ENCODE data around the gene TSPYL2.

Gene TSPYL2

GRCh38 chrX:53081925-53082772 is at the start of gene TSPYL2:
Gene TSPYL2 (plus strand): TSS chrX:53082367. CDS start chrX:53082499, 132 bp downstream.
- DNase-seq (ENCODE audit: low read depth in 2 of 2), result peak; percentile 80 to 90

- no peak for DNase-seq (ENCODE audit: low read depth in 2 of 2)
Observed at GRCh38 chrX:53036149-53036548, 46.0 kb upstream of the TSPYL2 start.

- DNase-seq (ENCODE audit: low read depth in 2 of 2), result no peak
Observed at GRCh38 chrX:53039236-53039635, 42.9 kb upstream of the TSPYL2 start.

GRCh38 chrX:53044995-53045394 is 37.2 kb upstream of the TSPYL2 start:
- DNase-seq (ENCODE audit: low read depth in 2 of 2), result no peak

DNA sequence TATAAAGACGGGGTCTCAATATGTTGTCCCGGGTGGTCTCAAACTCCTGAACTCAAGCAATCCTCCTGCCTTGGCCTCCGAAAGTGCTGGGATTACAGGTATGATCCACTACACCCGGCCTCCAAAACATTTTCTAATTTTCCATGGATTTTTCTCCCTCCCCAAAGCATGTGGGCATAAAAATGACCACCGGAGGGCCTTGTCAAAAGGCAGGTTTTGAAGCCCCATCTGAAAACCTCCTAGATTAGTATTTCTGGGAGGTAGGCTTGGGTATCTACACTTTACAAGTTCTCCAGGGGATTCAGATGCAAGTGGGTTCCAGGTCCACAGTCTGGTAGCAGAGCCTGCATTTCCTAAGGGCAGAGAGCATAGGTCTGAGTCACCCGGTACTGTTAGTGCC is 34.9 kb upstream of the TSPYL2 start:
- no peak for DNase-seq (ENCODE audit: low read depth in 2 of 2)

DNA sequence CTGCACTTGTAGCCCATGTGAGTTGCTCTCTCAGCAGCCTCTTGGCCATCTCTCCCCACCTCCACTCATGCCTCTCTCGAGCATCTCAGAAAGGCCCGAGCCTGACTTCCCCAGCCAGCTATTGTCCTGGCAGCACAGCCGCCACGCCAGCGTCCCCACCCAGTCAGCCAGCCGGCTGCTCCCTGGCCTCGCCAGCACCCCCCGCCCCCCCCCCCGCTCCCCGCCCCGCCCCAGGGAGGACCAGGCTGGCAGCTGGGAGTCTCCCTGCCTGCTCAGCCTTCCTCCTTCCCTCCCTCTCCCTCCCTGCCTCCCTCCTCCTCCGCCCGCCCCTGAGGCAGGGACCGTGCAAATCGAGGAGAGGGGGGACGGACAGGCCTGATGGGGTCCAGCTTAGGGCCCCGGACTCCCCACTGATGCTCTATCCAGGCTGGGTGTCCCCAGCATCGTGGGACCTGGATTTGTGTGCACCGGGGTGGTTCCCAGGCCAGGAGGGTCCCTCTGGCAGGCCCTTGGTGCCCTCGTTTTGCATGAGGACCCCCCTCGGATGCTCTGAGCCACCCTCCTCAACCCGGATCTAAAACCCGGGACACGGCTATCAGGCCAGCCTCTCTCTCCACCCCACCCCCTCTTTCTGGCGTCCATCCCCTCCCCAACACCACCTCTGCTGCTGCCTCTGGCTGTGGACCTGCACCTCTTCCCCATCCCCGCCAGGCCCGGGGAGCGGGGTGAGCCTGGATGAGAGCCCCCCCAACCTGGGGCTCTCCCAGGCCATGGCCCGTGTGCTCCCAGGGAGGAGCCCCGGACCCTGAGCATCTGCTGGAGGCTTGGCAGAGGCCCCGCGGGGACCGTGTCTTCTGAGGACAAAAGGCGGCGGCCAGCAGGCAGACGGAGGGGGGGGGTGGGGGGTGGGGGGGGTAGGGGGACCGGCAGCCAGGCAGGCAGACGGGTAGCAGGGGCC is 33.7 kb upstream of the TSPYL2 start, which contains the start of gene GPR173:
GPR173 (plus strand) TSS at position 621 of the 958 bp plus-strand sequence. CDS start 27,833 bp downstream, outside the sequence.
- DNase-seq (ENCODE audit: low read depth in 2 of 2), result no peak

DNA sequence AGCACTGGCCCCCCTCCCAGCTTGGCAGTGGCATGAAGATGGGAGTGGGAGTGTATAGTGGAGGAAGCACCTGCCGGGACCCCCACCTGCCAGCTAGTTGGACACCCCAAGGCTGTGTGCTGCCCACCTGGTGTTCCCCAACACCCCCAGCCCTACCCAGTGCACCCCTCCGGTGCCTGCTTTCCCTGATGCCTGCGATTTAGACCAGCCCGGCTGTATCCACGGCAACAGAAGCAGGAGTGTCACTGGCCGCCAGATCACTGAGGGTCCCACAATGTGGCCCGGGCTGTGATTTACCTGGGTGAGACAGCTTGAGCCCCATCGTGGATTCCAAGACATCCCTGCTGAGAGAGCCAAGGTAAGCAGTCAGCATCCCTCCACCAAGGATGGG is 33.0 kb upstream of the TSPYL2 start:
- no peak for DNase-seq (ENCODE audit: low read depth in 2 of 2)

- no peak for DNase-seq (ENCODE audit: low read depth in 2 of 2)
Observed at GRCh38 chrX:53050841-53051240, 31.3 kb upstream of the TSPYL2 start.

DNA sequence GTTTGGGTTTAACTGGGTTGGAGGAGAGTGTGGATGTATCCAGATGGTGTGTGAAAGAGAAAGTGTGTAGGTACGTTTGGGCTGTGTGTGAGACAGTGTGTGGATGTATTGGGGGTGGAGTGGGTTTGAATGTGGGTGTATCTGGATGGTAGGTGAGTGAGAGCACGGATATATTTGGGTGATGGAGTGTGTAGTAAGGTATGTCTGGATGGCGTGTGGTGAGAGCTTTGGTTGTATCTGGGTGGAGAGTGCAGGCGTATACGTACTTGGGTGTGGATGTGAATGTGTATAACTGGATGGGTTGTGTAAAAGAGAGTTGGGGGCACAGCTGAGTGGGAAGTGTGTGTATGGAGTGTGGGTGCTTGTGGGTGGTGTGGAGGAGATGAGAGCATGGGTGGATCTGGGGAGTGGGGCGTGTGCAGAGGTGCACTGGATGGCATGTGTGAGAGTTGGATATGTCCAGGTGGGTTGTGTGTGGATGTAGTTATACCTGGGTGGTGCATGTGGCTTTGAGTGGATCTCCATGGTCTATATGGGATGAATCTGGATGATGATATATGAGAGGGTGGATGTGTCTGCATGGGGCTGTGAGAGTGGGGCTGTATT is 26.8 kb upstream of the TSPYL2 start:
- no peak for DNase-seq (ENCODE audit: low read depth in 2 of 2)

DNA sequence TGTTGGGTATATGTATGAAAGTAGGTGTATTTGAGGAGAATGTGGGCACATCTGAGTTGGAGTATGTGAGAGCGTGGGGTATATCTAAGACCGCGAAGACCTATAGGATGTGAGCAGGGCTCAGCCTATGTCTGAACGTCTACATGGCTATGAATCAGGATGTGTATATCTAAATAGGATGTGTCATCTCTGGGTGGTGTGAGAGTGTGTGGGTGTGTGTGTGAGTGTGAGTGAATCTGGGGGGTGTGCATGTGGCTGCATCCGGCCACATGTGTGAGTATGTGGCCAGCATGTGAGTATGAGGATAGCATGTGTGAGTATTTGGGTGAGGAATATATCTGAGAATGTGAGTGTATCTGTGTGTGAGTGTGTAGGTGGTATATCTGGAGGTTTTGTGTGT is 25.9 kb upstream of the TSPYL2 start:
- DNase-seq (ENCODE audit: low read depth in 2 of 2), result no peak

GRCh38 chrX:53065104-53065503 is 17.1 kb upstream of the TSPYL2 start:
- no peak for DNase-seq (ENCODE audit: low read depth in 2 of 2)

- DNase-seq (ENCODE audit: low read depth in 2 of 2), result no peak
Observed at GRCh38 chrX:53071064-53071463, 11.1 kb upstream of the TSPYL2 start.

GRCh38 chrX:53071604-53072417 is 10.4 kb upstream of the TSPYL2 start:
- DNase-seq (ENCODE audit: low read depth in 2 of 2), result peak in 1 of 2 donors; percentile 40

DNA sequence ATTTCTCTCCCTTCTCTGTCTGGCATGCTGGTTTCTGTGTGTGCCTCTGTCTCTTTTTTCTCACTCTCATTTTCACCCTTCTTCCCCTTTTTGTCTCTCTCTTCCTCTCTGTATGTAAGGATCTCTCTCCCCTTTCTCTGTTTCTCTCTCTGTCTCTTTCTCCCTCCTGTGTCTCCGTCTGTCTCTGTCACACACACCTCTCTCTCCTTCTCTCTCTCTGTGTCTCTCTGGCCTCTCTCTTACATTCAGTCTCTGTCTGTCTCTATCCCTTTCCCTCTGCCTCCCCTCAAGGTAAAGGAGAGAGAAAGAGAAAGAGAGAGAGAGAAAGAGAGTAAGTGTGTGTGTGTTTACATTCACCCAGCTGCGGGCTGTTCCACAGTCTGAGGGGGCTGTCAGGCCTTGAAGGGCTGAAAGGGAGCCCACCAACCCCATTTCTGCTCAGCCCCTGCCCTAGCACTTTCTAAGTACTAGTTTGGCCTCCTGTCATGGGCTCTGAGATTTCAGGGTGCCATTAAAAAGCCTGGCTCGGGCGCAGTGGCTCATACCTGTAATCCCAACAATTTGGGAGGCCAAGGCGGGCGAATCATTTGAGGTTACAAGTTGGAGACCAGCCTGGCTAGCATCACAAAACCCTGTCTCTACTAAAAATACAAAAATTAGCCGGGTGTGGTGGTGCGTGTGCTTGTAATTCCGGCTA is 9.6 kb upstream of the TSPYL2 start:
- DNase-seq (ENCODE audit: low read depth in 2 of 2), result no peak

GRCh38 chrX:53073115-53073586 is 9.0 kb upstream of the TSPYL2 start:
- DNase-seq (ENCODE audit: low read depth in 2 of 2), result no peak

DNA sequence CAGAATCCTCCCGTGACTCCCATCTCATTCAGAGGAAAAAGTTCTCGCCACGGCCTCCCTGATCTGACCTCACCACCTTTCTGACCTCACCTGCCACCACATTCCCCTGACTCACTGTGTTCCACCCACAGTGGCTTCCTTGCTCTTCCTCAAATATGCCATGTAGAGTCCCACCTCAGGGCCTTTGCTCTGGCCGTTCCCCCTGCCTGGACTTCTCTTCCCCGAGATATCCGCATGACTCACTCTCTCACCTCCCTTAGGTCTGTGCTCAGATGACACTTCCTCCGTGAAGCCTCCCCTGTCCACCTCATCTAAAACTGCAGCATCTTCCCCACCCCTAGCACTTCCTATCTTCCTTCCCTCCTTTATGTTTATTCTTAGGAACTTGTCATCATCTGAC is 7.2 kb upstream of the TSPYL2 start:
- DNase-seq (ENCODE audit: low read depth in 2 of 2), result no peak

DNA sequence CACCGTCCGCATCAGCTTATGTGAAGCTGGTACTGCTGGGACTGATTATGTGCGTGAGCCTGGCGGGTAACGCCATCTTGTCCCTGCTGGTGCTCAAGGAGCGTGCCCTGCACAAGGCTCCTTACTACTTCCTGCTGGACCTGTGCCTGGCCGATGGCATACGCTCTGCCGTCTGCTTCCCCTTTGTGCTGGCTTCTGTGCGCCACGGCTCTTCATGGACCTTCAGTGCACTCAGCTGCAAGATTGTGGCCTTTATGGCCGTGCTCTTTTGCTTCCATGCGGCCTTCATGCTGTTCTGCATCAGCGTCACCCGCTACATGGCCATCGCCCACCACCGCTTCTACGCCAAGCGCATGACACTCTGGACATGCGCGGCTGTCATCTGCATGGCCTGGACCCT is 5.5 kb upstream of the TSPYL2 start:
- DNase-seq (ENCODE audit: low read depth in 2 of 2), result no peak

DNA sequence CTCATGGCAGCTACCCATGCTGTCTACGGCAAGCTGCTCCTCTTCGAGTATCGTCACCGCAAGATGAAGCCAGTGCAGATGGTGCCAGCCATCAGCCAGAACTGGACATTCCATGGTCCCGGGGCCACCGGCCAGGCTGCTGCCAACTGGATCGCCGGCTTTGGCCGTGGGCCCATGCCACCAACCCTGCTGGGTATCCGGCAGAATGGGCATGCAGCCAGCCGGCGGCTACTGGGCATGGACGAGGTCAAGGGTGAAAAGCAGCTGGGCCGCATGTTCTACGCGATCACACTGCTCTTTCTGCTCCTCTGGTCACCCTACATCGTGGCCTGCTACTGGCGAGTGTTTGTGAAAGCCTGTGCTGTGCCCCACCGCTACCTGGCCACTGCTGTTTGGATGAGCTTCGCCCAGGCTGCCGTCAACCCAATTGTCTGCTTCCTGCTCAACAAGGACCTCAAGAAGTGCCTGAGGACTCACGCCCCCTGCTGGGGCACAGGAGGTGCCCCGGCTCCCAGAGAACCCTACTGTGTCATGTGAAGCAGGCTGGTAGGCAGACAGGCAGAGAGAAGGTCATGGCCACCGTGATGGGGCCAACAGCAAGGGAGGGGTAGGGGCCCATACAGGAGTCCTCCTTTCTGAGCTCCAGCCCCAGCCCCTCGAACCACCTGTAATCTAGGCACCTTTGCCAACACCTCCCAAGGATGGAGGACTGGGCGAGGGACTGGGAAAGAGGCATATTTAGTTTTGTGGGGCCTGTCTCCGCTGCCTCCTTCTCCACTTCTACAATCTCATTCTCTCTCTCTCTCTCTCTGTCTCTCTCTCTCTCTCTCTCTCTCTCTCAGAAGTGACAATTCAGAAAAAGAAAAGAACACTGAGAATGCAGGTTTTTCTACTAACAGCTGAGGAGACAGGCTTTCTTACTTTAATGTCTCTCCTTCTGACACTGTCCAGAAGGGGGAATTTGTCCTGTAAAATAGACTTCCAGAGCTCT is 4.7 kb upstream of the TSPYL2 start:
- DNase-seq (ENCODE audit: low read depth in 2 of 2), result no peak

DNA sequence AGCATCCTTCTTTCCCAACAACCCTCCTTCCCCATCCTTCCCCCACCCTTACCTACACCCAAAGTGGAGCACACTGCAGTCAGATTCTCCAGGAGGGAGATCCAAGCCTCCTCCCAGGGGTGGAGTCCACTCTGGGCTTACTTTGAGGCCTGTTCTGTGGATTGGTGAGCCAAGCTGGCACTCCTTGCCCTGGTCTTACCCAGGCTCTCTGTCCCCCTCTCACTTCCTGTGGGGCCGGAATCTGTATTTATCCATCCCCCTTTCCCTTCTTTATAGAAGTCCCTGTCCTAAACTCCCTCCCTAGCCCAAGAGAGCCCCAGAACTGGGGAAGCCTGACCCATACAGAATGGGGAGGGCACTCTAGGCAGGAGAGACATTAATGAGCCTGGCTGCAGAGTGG is 3.2 kb upstream of the TSPYL2 start:
- DNase-seq (ENCODE audit: low read depth in 2 of 2), result no peak

All from activated CD8-positive, alpha-beta memory T cell treated with anti-CD3 and anti-CD28 coated beads for 4 hours (primary cell).